ENCODE results near the gene ZNF789.
A peak's percentile ranks its signal among the peaks of the same experiment; 100 is the strongest.
"Not testable (repeated sequence)": the region's sequence is repeated elsewhere in the genome, so short reads cannot be mapped to it uniquely, and the experiment has no call there.

ZNF789 gene

DNA sequence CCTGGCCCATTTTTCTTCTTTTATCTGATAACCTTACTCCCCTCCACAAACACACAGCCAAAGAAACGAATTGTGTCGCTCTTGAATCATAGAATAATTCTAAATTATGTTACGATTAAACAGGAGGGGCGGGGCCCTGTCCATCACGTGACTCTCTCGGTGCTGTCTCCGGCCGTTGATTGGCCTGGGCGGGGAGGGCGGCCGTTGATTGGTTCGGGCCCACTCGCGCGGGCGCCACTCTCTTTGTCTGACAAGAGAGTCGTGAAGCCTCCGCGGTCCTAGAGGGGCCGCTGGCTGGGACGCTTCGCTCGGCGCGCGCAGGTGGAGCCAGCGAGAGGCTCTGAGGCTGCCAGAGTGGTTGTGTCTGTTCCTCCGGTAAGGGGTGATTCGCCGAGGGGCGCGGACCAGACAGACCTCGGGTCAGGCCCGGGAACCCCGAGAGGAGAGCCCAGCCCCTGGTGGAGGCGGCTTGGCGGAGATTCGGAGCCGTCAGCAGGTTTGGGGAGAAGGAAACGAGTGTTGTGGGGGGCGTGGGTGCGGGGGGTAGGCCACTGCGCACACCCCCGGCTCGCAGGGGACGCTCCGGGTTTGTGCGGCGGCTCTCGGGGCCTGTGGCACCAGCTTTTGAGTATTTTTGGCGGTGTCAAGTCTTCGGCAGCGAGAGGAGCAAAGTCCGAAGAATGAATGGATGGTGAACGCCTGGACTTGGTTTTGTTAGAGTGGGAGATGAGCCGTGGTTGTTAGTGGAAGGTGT, at the start of gene ZNF789:
ZNF789 (plus strand) TSS at position 330 of the 754 bp plus-strand sequence. CDS start 3,567 bp downstream, outside the sequence.
- DNase-seq (ENCODE audit: low read depth in 3 of 3): peak; percentile 95 to 97 (median 96)

DNA sequence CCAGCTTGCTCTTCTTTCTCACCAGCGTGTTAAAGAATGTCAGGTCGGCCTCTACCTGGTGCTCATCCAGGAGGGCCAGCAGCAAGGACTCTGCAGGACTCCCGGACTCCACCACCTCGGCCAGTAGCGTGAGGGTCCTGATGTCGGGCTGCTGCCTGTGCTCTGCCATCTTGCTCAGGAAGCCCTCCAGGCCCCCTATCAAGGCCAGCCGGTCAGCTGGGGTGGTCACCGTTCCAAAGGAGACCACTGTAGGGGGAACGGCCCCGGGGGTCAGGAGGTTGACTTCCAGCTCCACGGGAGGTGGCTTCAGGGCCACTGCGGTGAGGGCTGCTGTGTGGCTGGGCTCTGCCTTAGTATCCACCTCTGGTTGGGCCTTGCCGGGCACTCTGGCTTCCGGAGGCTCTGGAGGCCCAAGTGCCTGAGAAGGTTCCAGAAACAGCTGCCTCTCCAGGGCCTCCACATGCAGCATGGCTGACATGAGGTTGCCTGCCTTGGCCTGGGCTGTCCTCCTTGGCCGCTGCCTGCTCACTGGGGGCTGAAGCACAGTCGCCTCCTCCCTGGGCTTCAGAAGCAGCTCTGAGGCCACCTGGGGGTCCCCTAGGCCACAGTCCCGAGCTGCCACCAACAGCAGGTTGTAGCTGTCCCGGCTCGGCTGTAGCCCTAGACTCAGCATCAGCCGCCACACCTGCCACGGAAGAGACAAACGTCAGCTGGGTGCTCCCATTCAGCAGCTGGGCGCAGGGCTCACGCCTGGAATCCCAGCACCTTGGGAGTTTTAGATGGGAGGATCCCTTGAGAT, 47.6 kb upstream of the ZNF789 start:
- no peak for DNase-seq (ENCODE audit: low read depth in 3 of 3)

DNA sequence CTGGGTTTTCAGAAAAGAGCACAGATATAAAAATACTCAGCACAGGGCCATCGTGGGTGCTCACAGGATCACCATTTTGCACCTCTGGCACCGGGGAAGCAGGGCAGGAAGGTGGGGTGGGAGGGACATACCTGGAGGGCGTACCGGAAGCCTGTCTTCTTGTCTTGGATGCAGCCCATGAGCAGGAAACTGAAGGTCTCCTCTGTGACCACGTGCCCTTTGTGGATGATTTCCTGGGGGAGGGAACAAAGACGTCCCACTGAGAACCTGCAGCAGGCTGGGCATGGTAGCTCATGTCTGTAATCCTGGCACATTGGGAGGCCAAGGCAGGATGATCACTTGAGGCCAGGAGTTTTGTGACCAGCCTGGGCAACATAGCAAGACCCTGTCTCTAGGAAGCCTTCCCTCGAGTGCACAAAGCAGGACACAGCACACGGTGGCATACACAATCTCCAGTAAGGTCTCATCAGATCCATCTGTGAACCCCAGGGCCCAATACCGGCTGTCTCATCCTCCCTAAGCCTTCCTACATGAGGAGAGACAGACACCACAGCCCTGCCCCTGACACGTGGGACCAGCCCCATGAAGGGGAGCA, 43.6 kb upstream of the ZNF789 start:
- DNase-seq (ENCODE audit: low read depth in 3 of 3): no peak

DNA sequence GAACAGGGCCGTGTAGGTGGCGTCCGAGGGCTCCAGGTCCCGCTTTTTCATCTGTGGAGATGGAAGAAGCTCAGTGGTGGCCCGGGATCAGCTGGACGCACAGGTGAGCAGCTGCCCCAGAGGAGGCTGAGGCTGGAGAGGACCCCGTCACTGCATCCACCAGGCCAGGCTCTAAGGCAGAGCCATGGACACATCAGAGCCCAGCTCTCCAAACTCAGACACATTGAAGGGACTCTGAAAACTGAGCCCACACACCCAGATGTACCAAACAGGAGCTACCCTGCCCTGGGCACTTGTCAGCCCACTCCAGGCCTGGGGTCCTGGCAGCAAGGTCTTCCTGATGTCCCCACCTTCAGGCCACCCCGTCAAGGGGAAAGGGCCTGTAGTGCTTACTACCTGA, 42.9 kb upstream of the ZNF789 start:
- no peak for DNase-seq (ENCODE audit: low read depth in 3 of 3)

DNA sequence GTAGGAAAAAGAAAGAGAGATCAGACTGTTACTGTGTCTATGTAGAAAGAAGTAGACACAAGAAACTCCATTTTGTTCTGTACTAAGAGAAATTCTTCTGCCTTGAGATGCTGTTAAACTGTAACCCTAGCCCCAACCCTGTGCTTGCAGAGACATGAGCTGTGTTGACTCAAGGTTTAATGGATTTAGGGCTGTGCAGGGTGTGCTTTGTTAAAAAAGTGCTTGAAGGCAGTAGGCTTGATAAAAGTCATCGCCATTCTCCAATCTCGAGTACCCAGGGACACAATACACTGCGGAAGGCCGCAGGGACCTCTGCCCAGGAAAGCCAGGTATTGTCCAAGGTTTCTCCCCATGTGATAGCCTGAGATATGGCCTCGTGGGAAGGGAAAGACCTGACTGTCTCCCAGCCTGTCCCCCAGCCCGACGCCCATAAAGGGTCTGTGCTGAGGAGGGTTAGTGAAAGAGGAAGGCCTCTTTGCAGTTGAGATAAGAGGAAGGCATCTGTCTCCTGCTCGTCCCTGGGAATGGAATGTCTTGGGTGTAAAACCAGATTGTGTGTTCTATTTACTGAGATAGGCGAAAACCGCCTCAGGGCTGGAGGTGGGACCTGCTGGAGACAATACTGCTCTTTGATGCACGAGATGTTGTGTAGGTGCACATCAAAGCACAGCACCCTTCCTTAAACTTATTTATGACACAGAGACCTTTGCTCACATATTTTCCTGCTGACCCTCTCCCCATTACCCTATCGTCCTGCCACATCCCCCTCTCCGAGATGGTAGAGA, 40.7 kb upstream of the ZNF789 start:
- DNase-seq (ENCODE audit: low read depth in 3 of 3): not testable (repeated sequence)

DNA sequence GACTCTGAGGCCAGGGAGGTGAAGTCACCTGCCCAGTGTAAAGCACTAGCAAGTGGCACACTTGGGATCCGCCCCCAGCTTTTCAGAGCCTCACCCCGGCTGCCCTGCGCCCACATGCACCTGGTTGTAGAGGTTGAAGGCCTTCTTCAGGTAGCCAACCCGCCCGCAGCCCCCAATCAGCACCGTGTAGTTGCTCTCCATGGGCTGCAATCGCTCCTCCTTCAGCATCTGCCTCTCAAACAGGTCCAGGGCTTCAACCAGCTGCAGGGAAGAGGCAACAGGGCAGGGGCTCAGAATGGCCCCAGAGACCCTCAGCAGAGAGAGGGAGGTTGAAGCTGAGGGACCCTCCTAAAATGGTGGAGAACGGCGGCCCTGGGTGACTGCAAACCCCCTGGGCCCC, 39.5 kb upstream of the ZNF789 start:
- DNase-seq (ENCODE audit: low read depth in 3 of 3): no peak

DNA sequence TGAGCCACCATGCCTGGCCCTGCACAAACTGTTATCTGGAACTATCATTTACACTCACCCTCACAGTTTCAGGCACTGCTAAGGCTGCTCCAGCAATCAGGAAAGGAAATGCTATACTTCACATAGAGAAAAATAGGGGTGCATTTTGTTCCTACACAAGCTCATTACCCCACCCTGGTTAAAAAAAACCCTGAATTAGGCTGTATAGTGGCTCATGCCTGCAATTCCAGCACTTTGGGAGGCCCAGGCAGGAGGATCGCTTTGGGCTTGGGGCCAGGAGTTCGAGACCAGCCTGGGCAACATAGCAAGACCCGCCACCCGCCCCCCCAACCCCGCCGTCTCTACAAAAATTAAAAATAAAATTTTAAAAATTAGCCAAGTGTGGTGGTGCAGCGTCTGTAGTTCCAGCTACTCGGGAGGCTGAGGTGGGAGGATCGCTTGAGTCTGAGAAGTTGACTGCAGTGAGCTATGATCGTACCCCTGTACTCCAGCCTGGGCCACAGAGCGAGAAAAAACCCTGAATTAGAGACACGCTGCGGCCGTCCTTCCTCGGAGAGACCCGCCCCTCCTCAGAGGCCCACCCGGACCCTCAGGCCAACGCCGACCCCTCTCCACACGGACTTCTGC, 34.6 kb upstream of the ZNF789 start:
- no peak for DNase-seq (ENCODE audit: low read depth in 3 of 3)

DNA sequence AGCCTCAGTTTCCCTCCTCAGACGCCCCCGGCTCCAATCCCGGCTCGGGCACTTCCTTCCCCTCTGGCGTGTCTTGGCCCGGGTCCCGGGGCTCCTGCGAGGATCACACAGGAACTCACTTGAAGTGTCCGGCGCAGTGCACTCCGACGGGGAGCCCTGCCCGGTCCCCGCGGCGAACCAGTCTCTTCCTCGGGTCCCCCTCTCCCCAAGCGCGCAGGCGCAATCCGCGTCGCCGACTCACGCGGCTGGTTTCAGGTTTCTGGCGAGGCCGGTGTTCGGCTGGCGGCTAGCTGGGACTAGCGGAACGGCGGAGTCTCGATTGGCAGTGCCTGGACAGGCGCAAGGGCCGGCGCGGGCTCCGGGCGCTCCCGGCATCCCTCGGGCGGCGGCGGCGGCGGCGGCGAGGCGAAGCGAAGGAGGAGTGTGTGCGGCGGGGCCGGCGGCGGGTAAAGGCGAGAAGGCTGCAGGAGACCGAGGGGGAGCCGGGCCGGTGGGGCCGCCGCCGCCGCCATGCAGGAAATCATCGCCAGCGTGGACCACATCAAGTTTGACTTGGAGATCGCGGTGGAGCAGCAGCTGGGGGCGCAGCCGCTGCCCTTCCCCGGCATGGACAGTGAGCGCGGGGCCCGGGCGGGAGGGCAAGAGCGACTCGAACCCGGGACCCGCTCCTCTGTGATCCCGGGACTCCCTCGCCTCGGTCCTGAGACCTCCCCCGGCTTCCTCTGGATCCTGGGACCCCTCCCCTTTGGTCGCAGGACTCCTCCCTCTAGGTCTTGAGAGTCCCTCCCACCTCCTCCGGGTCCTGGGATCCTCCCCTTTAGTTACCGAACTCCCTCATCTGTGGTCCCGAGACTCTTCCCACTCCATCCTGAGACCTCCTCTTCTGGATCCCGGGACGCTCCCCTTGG, 33.9 kb upstream of the ZNF789 start, which contains the start of the genes CPSF4 and PTCD1:
CPSF4 (plus strand) TSS at position 371 of the 908 bp plus-strand sequence; CDS start at position 511, 140 bp downstream.
PTCD1 (minus strand) TSS at position 226 of the 908 bp plus-strand sequence. CDS start 3,556 bp downstream, outside the sequence.
- peak; percentile 83 to 89 (median 84) for DNase-seq (ENCODE audit: low read depth in 3 of 3)

DNA sequence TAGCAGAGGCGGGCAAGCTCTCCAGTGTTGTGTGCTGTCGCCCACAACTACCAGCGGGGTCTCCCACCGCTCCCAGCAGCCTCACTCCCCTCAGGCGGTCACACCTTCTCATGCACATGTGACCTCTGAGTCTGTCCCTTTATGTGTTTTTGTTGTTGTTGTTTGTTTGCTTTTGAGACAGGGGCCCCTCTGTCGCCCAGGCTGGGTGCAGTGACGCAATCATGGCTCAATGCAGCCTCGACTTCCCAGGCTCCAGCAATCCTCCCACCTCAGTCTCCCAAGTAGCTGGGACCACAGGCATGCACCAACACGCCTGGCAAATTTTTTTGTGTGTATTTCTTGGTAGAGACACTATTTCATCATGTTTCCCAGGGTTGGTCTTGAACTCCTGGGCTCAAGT, 32.5 kb upstream of the ZNF789 start:
- DNase-seq (ENCODE audit: low read depth in 3 of 3): no peak

DNA sequence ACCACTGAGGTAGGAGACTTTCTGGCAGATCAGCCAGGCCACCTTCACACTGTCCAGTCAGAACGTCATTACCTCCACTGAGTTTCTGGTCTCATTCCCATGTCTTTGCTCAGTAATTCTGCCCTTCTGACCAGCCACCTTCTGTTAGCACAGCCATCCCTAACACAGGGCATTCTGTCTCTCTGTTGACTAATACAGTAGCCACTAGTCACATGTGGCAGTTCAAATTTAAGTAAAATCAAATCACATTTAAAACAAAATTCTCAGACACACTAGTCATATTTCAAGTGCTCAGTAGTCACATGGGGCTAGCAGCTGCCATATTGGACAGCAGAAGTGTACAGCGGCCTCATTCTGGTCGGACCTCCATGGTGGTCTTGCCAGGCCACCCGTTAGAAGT, 26.6 kb upstream of the ZNF789 start:
- DNase-seq (ENCODE audit: low read depth in 3 of 3): no peak

DNA sequence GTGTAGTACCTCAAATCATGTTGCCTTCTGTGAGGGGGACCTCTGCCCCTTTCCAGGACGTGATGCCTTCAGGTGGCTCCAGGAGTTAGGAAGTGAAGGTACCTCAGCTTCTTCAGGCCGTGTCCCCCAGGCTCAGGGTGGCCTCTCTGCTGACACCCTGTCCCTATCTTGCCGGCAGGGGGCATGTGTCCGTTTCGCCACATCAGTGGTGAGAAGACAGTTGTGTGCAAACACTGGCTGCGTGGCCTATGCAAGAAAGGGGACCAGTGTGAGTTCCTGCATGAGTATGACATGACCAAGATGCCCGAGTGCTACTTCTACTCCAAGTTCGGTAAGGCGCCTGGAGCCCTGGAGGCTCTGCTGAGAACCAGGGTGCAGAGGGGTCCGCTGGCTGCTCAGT, 24.7 kb upstream of the ZNF789 start:
- DNase-seq (ENCODE audit: low read depth in 3 of 3): no peak

DNA sequence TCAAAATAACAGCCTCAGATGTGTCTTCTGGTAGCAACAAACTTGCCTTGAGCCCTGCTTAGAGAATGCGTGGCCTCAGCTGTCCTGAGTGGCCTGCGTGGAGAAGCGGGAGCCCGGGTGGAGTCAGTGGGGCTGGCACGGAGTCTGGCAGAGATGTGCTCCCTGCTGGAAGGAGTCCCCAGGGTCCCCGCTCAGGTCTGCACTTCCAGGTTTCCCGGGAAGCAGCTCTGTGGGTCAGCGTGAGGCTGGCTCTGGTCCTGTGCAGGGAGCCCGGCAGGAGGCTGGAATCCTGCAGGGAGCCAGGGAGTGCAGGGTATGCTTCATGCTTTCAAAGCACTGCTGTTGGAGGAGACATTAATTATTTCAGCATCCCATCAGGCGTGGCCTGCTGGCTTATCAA, 23.8 kb upstream of the ZNF789 start:
- no peak for DNase-seq (ENCODE audit: low read depth in 3 of 3)

DNA sequence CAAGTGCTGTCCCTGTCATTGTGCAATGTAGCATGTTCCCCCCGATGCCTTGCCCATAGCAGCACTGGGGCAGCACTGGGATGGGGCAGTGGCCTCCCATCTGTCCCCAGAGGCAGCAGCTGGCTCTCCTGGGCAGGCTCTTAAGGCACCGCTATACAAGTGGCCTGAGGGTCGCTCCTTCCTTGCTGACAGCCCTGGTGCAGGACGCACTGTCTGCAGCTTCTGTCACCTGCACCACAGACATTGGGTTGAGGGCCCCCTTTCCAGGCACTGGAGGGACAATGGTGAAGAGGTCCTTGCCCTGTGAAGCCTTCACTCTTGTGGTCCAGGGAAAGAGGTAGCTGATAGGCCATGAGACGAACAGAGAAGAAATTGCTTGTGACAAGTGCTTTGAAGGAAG, 23.4 kb upstream of the ZNF789 start:
- no peak for DNase-seq (ENCODE audit: low read depth in 3 of 3)

DNA sequence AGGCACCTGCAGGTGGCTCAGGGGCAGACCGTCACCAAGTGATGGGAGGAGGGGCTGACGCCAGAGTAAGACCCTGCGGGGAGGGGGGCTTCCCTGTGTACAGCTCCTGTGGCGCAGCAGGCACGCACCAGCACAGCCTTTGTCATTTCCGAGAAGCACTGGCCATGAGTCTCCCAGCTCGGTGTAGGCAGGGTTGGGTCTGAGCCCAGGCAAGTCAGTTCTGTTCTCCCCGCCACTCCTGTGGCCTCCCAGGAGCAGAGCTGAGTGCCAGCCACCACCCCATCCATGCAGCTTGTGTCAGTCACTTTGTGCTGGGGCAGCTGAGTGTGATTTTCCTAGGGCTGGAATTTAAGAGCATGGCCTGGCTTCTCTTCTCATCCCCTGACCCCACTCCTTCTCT, 20.8 kb upstream of the ZNF789 start:
- no peak for DNase-seq (ENCODE audit: low read depth in 3 of 3)

DNA sequence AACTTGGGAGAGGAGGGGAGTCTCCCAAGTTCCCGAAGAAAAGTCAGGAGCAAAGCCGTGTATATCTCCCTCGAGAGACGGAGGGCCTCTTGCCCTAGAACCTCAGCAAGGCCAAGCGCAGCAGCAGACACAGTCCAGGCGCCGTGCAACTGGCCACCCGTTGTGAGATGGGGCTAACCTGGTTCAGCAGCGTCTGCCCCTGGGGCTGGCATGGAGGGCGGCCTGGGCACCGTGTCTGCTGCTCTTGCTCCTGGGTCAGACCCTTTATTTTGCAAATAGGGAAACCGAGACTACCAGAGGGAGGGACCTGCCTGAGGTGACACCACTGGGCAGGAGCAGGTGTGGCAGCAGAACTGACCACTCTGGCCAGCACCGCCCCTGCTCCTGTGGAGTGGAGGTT, 20.1 kb upstream of the ZNF789 start:
- no peak for DNase-seq (ENCODE audit: low read depth in 3 of 3)

DNA sequence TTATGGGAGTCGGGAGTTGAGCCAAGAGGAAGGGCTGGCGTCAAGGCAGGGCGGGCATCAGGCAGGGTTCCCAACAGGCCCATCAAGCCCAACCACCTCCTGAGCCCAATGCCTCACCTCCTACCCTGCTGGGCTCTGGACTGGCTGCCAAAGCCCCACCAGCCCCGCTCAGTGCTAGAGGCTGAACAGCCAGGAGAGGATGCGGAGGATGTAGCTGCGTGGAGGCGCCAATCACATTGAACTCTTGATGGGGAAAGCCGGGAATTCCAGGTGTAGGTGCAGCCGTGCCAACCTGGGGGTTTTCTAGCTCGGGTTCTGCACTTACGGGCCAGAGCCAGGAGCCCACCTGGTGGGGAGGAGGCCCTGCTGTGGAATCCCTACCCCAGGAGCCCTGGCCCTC, 19.6 kb upstream of the ZNF789 start:
- DNase-seq (ENCODE audit: low read depth in 3 of 3): no peak

DNA sequence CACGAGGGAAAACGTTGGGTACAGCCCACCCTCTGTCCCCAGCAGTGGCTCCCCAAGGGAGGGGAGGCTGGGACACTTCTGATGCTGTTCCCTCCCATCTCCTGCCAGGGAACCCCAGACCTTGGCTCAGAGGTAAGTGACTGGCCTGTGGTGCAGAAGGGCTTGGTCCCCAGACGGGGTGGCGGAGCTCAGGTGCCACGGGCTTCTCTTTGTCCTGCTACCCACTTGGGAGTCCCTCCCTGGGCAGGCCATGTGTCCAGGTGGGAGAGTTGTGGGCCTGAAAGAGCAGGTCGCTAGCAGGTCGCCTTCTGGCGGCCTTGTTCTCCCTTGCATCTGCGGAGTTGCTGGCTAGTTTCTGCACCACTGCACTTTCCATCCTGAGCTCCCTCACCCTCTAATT, 16.8 kb upstream of the ZNF789 start:
- no peak for DNase-seq (ENCODE audit: low read depth in 3 of 3)

DNA sequence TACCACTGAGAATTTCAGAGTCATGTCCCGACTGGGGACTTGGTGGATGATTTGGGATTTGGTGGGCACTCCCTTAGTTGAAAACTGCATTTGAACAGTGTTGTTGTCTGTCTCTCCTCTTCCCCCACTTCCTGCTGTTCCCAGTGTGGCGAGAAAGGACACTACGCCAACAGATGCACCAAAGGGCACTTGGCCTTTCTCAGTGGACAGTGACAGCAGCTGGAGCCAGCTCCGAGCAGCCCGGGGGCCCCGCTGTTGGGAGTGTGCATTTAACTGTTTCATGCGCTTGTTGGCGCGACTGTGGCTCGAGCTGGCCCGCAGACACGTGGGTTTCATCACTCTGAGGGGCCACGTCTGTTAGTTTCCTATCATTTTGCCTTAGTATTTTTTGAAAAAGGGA, 16.4 kb upstream of the ZNF789 start:
- no peak for DNase-seq (ENCODE audit: low read depth in 3 of 3)

DNA sequence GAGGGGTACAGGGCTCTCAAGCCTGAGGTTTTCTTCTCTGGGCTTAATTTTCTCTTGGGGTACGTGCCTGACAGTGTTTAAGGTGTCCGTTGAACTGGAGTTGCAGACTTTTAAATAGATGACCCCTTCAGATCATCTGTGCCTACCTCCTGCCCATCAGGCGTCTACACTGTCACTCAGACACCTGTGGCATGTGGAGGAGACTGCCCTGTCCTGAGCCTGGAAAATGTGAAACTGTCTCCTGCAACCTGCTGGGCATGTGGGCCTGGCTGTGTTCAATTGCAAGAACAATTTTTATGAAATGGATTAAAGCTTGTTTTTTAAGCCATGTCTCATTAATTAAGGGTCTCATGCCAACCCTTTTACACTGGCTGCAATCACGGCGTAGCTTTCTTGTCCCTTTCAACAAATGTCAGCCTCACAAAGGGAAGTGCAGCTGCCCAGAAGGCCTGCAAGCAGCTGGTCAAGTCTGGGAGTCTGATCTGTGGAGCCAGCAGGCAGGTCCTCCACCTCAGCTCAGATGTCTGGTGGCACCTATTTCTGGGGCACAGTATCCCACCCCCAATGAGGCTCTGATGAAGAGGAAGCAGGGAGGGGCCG, 15.5 kb upstream of the ZNF789 start:
- DNase-seq (ENCODE audit: low read depth in 3 of 3): no peak
